Fibroblast of the aortic adventitia (primary cell): Measurements from ENCODE around the gene SEMA7A. TPM values are rescaled to one million over a fixed set of nuclear protein-coding genes. Genes with fewer than 3 reads are reported as not detected.

Source experiments
- DNase-seq: peaks from one replicate; pipeline ENCODE4 v3.0.0-alpha.2; 2010; ENCODE audit warnings: low read depth
- H3K4me3 ChIP-seq: 2 replicates; pipeline ENCODE4 v1.5.1; 2011; ENCODE audit warnings: low read depth, mild to moderate bottlenecking, control low read depth, low read length, moderate library complexity
- total RNA-seq: library from RNA; depleted of rRNA; stranded (reverse); fragments of >200 nt; gene quantifications from 2 replicates; pipeline ENCODE4 v1.2.3, GENCODE V29; 2012; ENCODE audit warnings: low replicate concordance
- TF ChIP-seq, protein P1 (sequence below): IDR thresholded peaks from 2 replicates; pipeline ENCODE4 v1.5.1; 2011; ENCODE audit warnings: mild to moderate bottlenecking, low read length, control low read depth, inconsistent platforms; ENCODE audit not compliant: insufficient read depth

Gene SEMA7A
- total RNA-seq, 1 donor = 7.9 TPM

GRCh38 chr15:74396445-74397238 is 37.1 kb downstream of the SEMA7A start:
- TF ChIP-seq, protein P1, sequence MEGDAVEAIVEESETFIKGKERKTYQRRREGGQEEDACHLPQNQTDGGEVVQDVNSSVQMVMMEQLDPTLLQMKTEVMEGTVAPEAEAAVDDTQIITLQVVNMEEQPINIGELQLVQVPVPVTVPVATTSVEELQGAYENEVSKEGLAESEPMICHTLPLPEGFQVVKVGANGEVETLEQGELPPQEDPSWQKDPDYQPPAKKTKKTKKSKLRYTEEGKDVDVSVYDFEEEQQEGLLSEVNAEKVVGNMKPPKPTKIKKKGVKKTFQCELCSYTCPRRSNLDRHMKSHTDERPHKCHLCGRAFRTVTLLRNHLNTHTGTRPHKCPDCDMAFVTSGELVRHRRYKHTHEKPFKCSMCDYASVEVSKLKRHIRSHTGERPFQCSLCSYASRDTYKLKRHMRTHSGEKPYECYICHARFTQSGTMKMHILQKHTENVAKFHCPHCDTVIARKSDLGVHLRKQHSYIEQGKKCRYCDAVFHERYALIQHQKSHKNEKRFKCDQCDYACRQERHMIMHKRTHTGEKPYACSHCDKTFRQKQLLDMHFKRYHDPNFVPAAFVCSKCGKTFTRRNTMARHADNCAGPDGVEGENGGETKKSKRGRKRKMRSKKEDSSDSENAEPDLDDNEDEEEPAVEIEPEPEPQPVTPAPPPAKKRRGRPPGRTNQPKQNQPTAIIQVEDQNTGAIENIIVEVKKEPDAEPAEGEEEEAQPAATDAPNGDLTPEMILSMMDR = no peak
- no peak overlapping the region for H3K4me3 ChIP-seq
- peak; percentile 53 for DNase-seq

DNA sequence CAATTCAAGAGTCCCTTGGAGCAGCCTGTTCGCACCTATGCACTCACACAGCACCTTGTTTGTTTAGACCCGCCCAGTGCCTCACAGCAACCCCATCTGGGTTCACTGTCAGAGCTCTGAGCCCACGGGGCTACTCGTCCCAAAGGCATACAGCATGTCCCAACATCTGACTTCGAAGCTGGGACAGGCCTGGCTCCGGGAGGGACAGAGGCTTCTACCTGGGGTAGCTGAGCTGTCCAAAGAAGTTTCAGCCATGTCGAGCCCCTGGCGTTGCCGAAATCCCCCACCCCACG is 37.7 kb downstream of the SEMA7A start:
- H3K4me3 ChIP-seq = no peak overlapping the region
- DNase-seq = no peak
- TF ChIP-seq, protein P1 = no peak

DNA sequence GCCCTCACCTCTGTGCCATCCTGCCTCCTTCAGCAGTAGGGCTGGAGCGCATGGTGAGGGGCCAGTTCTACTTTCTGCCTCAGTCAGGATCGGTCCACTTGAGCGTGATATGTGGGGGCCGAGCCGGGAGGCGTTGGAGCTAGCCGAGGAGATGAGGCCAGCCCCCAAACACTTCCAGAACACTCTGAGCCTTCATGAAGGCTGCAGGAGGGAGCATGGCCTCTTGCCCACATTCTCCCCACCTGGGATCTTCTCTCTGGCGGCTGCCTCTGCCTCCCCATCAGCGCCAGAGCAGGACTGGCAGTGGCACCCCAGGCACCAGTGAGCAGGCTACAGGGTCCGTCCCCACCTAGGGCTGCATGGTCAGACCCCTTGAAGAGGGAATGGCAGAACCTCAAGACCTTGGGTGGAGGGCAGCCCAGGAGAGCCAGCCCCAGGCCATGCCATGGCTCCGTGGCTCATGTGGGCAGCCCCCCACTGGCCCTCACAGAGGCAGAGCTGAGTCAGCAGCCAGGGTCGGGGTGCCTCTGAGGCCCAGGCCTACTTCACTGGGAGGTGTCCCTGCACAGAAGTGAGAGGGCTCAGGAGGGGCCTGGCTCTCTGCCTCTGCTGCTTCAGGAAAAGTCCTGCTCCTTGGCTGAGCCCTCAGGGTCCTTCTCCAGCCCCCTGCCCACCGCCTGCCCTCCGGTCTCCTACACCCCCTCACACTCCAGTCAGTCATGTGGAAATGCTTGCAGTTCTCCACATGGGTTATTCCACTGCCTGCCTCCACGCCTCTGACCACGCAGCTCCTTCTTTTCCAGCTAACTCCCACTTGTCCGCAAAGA is 38.2 kb downstream of the SEMA7A start:
- TF ChIP-seq, protein P1 = no peak
- no peak for DNase-seq
- H3K4me3 ChIP-seq = no peak overlapping the region

- DNase-seq = no peak
- TF ChIP-seq, protein P1 = no peak
- H3K4me3 ChIP-seq = no peak overlapping the region
These were observed 39.5 kb downstream of the SEMA7A start for GRCh38 chr15:74394090-74394846.

- DNase-seq = no peak
- no peak overlapping the region for H3K4me3 ChIP-seq
- TF ChIP-seq, protein P1 = no peak
These were observed 40.3 kb downstream of the SEMA7A start for GRCh38 chr15:74393423-74393822.

GRCh38 chr15:74392902-74393301 is 40.9 kb downstream of the SEMA7A start:
- DNase-seq = no peak
- TF ChIP-seq, protein P1 = no peak
- H3K4me3 ChIP-seq = no peak overlapping the region
